Parathyroid adenoma (tissue), 2 donors: ENCODE results near the gene CCR4.
"Not testable (repeated sequence)": the region's sequence is repeated elsewhere in the genome, so short reads cannot be mapped to it uniquely, and the experiment has no call there.

Source experiments
- H2AFZ ChIP-seq: fragments of 300-600 bp; sonication (generic); one replicate; pipeline ENCODE4 v1.7.0; 2017; ENCODE audit warnings: antibody characterized with exemption, mild to moderate bottlenecking
- H3K27ac ChIP-seq: fragments of 300-600 bp; sonication (generic); one replicate; pipeline ENCODE4 v1.7.0; 2017
- H3K27me3 ChIP-seq: fragments of 300-600 bp; sonication (generic); one replicate; pipeline ENCODE4 v1.7.0; 2017; ENCODE audit warnings: low read length; ENCODE audit not compliant: control insufficient read depth, insufficient read depth
- H3K36me3 ChIP-seq: fragments of 300-600 bp; sonication (generic); one replicate; pipeline ENCODE4 v1.7.0; 2017; ENCODE audit warnings: low read length; ENCODE audit not compliant: control insufficient read depth, insufficient read depth
- H3K4me1 ChIP-seq: fragments of 300-600 bp; sonication (generic); one replicate; pipeline ENCODE4 v1.7.0; 2017; ENCODE audit warnings: control low read depth
- H3K4me2 ChIP-seq: fragments of 300-600 bp; sonication (generic); one replicate; pipeline ENCODE4 v1.7.0; 2017; ENCODE audit warnings: low read length
- H3K4me3 ChIP-seq: fragments of 300-600 bp; sonication (generic); one replicate; pipeline ENCODE4 v1.7.0; 2017; ENCODE audit warnings: low read depth, low read length
- H3K79me2 ChIP-seq: fragments of 300-600 bp; sonication (generic); one replicate; pipeline ENCODE4 v1.7.0; 2017; ENCODE audit warnings: control low read depth
- H3K9ac ChIP-seq: fragments of 300-600 bp; sonication (generic); one replicate; pipeline ENCODE4 v1.7.0; 2017; ENCODE audit warnings: mild to moderate bottlenecking
- H3K9me3 ChIP-seq: fragments of 300-600 bp; sonication (generic); one replicate; pipeline ENCODE4 v1.7.0; 2017; ENCODE audit warnings: low read length; ENCODE audit not compliant: control insufficient read depth
- TF ChIP-seq, protein P1 (sequence below): fragments of 300-600 bp; sonication (generic); IDR thresholded peaks from one replicate; pipeline ENCODE4 v1.7.0; 2017; ENCODE audit warnings: antibody characterized with exemption, mild to moderate bottlenecking
- donor health status: primary hyperparathyroidism.

CCR4 gene

DNA sequence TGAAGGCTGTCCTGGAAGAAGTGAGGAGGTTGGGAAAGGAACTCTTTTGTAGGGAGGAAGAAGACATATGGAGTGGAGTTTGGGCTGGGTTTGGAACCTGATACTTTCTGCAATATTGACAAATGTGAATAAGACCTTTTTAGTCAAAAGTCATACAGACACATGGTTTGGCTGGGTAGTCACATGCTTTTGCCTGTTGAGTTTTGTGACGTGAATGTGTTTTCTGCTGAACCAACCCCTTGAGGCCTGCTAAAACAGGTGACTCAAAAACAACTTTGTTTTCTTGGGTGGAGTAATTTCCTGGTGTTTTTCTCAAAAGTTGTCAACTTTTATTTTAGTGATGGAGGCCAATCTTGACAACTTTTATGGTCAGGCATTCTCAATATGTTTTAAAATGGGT lies 39.4 kb upstream of the CCR4 start:
- H3K4me1 ChIP-seq = no peaks in the 10 kb centered on the region
- TF ChIP-seq, protein P1, sequence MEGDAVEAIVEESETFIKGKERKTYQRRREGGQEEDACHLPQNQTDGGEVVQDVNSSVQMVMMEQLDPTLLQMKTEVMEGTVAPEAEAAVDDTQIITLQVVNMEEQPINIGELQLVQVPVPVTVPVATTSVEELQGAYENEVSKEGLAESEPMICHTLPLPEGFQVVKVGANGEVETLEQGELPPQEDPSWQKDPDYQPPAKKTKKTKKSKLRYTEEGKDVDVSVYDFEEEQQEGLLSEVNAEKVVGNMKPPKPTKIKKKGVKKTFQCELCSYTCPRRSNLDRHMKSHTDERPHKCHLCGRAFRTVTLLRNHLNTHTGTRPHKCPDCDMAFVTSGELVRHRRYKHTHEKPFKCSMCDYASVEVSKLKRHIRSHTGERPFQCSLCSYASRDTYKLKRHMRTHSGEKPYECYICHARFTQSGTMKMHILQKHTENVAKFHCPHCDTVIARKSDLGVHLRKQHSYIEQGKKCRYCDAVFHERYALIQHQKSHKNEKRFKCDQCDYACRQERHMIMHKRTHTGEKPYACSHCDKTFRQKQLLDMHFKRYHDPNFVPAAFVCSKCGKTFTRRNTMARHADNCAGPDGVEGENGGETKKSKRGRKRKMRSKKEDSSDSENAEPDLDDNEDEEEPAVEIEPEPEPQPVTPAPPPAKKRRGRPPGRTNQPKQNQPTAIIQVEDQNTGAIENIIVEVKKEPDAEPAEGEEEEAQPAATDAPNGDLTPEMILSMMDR = no peak
- no peak overlapping the region for H3K27ac ChIP-seq
- no peak overlapping the region for H3K4me2 ChIP-seq
- H3K36me3 ChIP-seq = no peaks in the 10 kb centered on the region
- H3K79me2 ChIP-seq = no peaks in the 10 kb centered on the region
- no peak overlapping the region for H2AFZ ChIP-seq
- no peak overlapping the region for H3K4me3 ChIP-seq
- no peaks in the 10 kb centered on the region for H3K27me3 ChIP-seq
- H3K9me3 ChIP-seq = no peaks in the 10 kb centered on the region
- H3K9ac ChIP-seq = no peak overlapping the region

DNA sequence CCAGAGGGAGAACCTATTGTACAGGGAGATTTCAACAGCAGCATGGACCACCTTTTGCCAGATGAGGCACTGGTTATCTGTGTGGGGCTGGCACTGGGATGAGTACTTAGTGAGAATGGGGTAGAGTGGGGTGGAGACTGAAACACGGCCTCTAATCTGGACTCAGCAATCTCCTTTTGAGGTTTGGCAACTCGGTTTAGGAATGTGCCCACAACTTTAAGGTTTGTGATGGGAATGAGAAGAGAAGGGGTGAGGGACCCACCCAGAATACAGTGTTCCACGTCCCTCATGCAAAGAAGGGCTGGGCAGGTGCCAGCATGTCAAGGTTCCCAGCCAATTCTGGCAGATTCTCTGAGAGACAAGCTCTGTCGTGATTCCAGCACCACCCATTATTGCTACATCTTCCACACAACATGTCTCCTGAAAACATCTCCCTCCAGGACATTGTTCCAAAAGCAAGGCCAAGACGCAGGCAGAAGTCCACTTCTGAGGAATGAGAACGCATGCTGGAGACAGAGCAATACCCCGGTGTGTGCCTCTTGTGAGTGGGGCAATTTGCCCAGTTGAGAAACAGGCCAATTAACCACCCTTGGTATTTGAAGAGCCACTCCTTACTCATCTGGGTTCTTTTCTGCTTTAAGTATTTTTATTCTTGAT lies 37.5 kb upstream of the CCR4 start:
- H3K36me3 ChIP-seq = no peaks in the 10 kb centered on the region
- H3K27ac ChIP-seq = no peak overlapping the region
- H3K79me2 ChIP-seq = no peaks in the 10 kb centered on the region
- H3K9me3 ChIP-seq = no peaks in the 10 kb centered on the region
- TF ChIP-seq, protein P1 = no peak
- H2AFZ ChIP-seq = no peak overlapping the region
- H3K4me2 ChIP-seq = no peak overlapping the region
- H3K27me3 ChIP-seq = no peaks in the 10 kb centered on the region
- H3K4me1 ChIP-seq = no peaks in the 10 kb centered on the region
- H3K4me3 ChIP-seq = no peak overlapping the region
- H3K9ac ChIP-seq = no peak overlapping the region

DNA sequence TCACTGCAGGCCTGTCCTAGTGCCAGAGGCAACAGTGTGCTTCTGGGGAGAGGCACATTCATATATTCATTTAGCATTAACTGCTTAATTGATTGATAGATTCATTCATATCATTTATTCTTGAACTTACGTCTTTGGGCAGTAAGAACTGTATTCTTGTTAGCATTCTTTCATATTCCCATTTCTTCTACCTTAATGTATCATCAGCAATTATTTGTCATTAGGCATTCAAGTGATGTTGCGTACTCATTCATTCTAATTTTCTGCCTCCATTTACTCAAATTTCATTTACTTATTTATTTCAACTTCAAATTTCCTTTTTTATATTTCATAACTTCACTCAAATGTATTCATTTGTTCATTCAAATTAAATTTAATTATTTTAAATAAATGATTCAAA lies 31.5 kb upstream of the CCR4 start:
- Histone ChIP-seq H3K4me3 (no peak overlapping the region), H2AFZ (no peak overlapping the region), H3K4me1 (no peaks in the 10 kb centered on the region), H3K36me3 (no peaks in the 10 kb centered on the region), H3K27me3 (no peaks in the 10 kb centered on the region), H3K9ac (no peak overlapping the region), H3K9me3 (no peaks in the 10 kb centered on the region), H3K79me2 (no peaks in the 10 kb centered on the region), H3K4me2 (no peak overlapping the region), H3K27ac (no peak overlapping the region)
- TF ChIP-seq, protein P1 = no peak

DNA sequence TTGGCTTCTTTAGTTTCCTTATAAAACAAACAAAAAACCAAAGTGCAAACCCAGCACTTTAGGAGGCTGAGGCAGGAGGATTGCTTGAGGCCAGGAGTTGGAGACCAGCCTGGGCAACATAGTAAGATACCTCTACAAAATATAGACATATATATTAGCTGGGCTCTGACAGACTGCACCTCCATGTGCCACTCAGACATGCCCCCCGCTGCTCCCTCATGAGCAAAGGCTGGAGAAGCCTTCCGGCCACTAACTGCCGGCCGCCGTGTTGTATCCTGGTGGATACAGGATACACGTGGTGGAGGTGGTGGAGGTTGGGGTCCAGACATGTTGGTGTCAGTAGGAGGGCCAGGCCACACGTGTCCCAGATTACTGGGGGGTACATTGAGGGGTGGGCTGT lies 29.4 kb upstream of the CCR4 start:
- Histone ChIP-seq H3K4me1 (no peaks in the 10 kb centered on the region), H3K27ac (no peak overlapping the region), H3K27me3 (no peaks in the 10 kb centered on the region), H3K4me3 (no peak overlapping the region), H2AFZ (no peak overlapping the region), H3K79me2 (no peaks in the 10 kb centered on the region), H3K36me3 (no peaks in the 10 kb centered on the region), H3K4me2 (no peak overlapping the region), H3K9me3 (no peaks in the 10 kb centered on the region), H3K9ac (no peak overlapping the region)
- TF ChIP-seq, protein P1 = no peak

DNA sequence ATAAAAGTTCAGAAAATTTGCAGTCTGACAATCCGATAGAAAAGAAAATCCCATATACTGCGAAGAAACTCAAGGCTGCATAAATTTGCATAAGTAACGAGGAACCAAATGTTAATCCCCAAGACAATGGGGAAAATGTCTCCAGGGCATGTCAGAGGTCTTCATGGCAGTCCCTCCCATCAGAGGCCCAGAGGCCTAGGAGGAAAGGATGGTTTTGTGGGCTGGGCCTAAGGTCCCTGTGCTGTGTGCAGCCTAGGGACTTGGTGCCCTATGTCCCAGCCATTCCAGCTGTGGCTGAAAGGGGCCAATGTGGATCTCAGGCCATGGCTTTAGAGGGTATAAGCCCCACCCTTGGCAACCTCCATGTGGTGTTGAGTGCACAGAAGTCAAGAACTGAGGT lies 21.3 kb upstream of the CCR4 start:
- H3K4me1 ChIP-seq = no peaks in the 10 kb centered on the region
- no peak overlapping the region for H3K4me2 ChIP-seq
- no peak overlapping the region for H2AFZ ChIP-seq
- H3K27me3 ChIP-seq = no peaks in the 10 kb centered on the region
- no peaks in the 10 kb centered on the region for H3K9me3 ChIP-seq
- no peak overlapping the region for H3K9ac ChIP-seq
- TF ChIP-seq, protein P1 = no peak
- H3K79me2 ChIP-seq = no peaks in the 10 kb centered on the region
- H3K36me3 ChIP-seq = no peaks in the 10 kb centered on the region
- no peak overlapping the region for H3K4me3 ChIP-seq
- no peak overlapping the region for H3K27ac ChIP-seq

DNA sequence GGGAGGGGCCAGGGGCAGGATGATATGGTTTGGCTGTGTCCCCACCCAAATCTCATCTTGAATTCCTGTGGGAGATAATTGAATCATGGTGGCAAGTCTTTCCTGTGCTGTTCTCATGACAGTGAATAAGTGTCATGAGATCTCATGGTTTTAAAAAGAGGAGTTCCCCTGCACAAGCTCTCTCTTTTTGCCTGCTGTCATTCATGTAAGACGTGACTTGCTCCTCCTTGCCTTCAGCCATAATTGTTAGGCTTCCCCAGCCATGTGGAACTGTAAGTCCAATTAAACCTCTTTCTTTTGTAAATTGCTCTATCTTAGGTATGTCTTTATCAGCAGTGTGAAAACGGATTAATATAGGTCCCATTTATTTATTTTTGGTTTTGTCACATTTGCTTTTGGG lies 20.2 kb upstream of the CCR4 start:
- not testable (repeated sequence) for H3K9ac ChIP-seq, H3K27me3 ChIP-seq, H3K36me3 ChIP-seq, H2AFZ ChIP-seq, H3K4me3 ChIP-seq, H3K79me2 ChIP-seq, H3K27ac ChIP-seq, H3K4me1 ChIP-seq, H3K4me2 ChIP-seq, H3K9me3 ChIP-seq
